Adrenal gland (tissue), 12 donors: ENCODE data around the gene NXN. TPM values are rescaled to one million over a fixed set of nuclear protein-coding genes. Genes with fewer than 3 reads are reported as not detected.
A peak's percentile ranks its signal among the peaks of the same experiment; 100 is the strongest.

Source experiments
- DNase-seq, 7 donors: peaks; one replicate each; pipeline ENCODE4 v3.0.0-alpha.2; 2019 to 2020
- H3K27ac ChIP-seq, 5 donors: fragments of 200-600 bp; sonication (generic) in 4 of 5; 1 replicate in 3 of 5; 2 replicates in 2 of 5; pipeline versions ENCODE4 v1.5.1 to v1.8.0; 2016 to 2020; ENCODE audit warnings: mild to moderate bottlenecking in 1 of 5
- H3K27me3 ChIP-seq: fragments of 200-600 bp; 2 replicates; pipeline ENCODE4 v1.8.0; 2021
- H3K36me3 ChIP-seq, 2 donors: fragments of 200-600 bp; replicated peaks in 1 of 2; 1 replicate in 1 of 2; 2 replicates in 1 of 2; pipeline versions ENCODE4 v1.5.1 to v1.8.0; 2018 to 2022
- H3K4me1 ChIP-seq, 2 donors: fragments of 200-600 bp; replicated peaks in 1 of 2; 1 replicate in 1 of 2; 2 replicates in 1 of 2; pipeline versions ENCODE4 v1.5.1 to v1.8.0; 2018 to 2021
- H3K4me3 ChIP-seq, 4 donors: fragments of 200-600 bp; sonication (generic) in 3 of 4; one replicate each; pipeline ENCODE4 v1.5.1; 2016 to 2018
- H3K9me3 ChIP-seq, 3 donors: fragments of 200-600 bp; sonication (generic) in 1 of 3; replicated peaks in 1 of 3; 1 replicate in 2 of 3; 2 replicates in 1 of 3; pipeline versions ENCODE4 v1.5.1 to v1.8.0; 2016 to 2021
- CTCF ChIP-seq, 6 experiments: fragments of 450-650 bp in 4 of 6; fragments of 200-600 bp in 2 of 6; sonication (generic) in 1 of 6; IDR thresholded peaks; 1 replicate in 5 of 6; 2 replicates in 1 of 6; pipeline versions ENCODE4 v1.5.1 to v1.8.0; 2016 to 2021; ENCODE audit warnings: antibody characterized with exemption in 6 of 6, mild to moderate bottlenecking in 2 of 6, moderate library complexity in 1 of 6
- POLR2A ChIP-seq, 2 donors: fragments of 450-650 bp; IDR thresholded peaks; one replicate each; pipeline ENCODE4 v1.6.1; 2017; ENCODE audit warnings: antibody characterized with exemption in 2 of 2, mild to moderate bottlenecking in 2 of 2, moderate library complexity in 1 of 2
- WGBS, 4 donors: extraction: QIAGEN DNeasy Blood & Tissue Kit in 2 of 4; methylation state at CpG; one replicate each; pipeline versions ENCODE4 v1.1.5 to v1.1.7; 2013 to 2017; 5-methylcytosine and 5-hydroxymethylcytosine counted together
- intact Hi-C, 2 donors: fragments of 100-400 bp; cut with DNase I; formaldehyde crosslinking; loops; one replicate each; pipeline versions ENCODE4 v1.14.1 to v1.15.0; 2022 to 2023
- polyA plus RNA-seq, 3 donors: library from polyadenylated mRNA; stranded (reverse); fragments of 200-250 nt in 2 of 3; fragments of 350-450 nt in 1 of 3; fragmentation: Illumina TruSeq in 1 of 3; extraction: RNeasy Lipid Tissue Mini Kit (QIAGEN cat#74804) in 1 of 3; gene quantifications; one replicate each; pipeline ENCODE4 v1.2.3, GENCODE V29; 2013 to 2014
- total RNA-seq, 9 donors: library from RNA; depleted of rRNA in 4 of 9; stranded (reverse); fragments of >200 nt in 4 of 9; fragments of 120-200 nt in 1 of 9; fragmentation: NEBNext Ultra II Directional in 1 of 9; extraction: Animal tissue kit (Norgen Biotek cat#: 25700) in 1 of 9; gene quantifications; one replicate each; pipeline versions ENCODE4 v1.1.0 to v1.2.4, GENCODE V29; 2013 to 2023
- donor health status: healthy with polysubstance abuse.
- donor health status: Bipolar disorder and iron deficiency.
- donor health status: DM: yes; HTN: yes; CAD: no.
- donor health status: DM: no; HTN: no; CAD: no.
- donor health status: DM: no; HTN: no; CAD: no.
- donor health status: DM: yes; HTN: yes; CAD: no.

Gene NXN
- total and polyA plus RNA-seq, 12 donors: 3.6 to 24.7 (median 10.9) TPM

- WGBS, 4 donors: 52 to 68% (median 56%) methylated on average over 3 of the region's 3 CpGs
- intact Hi-C loops: no loop called here
- Histone ChIP-seq H3K4me3 (no peak overlapping the region), H3K27me3 (no peaks in the 10 kb centered on the region), H3K4me1 (no peaks in the 10 kb centered on the region), H3K9me3 (no peaks in the 10 kb centered on the region), H3K27ac (no peak overlapping the region), H3K36me3 (no peaks in the 10 kb centered on the region)
- no peak for TF ChIP-seq CTCF (IDR thresholded peaks at IDR 0.05)
- TF ChIP-seq POLR2A (IDR thresholded peaks at IDR 0.05): no peak
- DNase-seq: no peak
These were observed 33.9 kb downstream of the NXN start for GRCh38 chr17:945672-946071.

- TF ChIP-seq CTCF (IDR thresholded peaks at IDR 0.05) (no peak), POLR2A (IDR thresholded peaks at IDR 0.05) (no peak)
- Histone ChIP-seq H3K36me3 (no peaks in the 10 kb centered on the region), H3K4me1 (no peaks in the 10 kb centered on the region), H3K4me3 (no peak overlapping the region), H3K27ac (no peak overlapping the region), H3K9me3 (no peaks in the 10 kb centered on the region), H3K27me3 (no peaks in the 10 kb centered on the region)
- no peak for DNase-seq
- intact Hi-C loops: no loop called here
- 72 to 84% (median 78%) methylated on average over 14 of the region's 14 CpGs for WGBS, 4 donors
These were observed 35.2 kb downstream of the NXN start for GRCh38 chr17:944266-944826.

DNA sequence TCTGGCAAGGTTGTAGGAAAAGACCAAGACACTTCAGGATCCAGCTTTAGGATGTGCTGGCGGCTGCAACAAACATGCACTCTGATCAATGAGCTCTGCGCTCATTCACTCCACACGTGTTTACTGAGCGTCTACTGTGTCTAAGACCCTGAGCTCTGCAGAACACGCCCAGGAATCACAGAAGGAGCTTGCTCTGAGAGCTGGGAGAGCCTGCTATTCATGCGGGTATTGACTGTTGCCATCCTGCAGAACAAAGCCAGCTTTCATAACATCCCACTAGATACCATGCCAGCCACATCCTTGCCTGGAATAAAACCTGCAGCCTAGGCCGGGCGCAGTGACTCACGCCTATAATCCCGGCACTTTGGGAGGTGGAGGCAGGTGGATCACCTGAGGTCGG lies 44.1 kb downstream of the NXN start:
- WGBS, 4 donors: 87 to 93% (median 91%) methylated on average over 7 to 11 of the region's 11 CpGs
- TF ChIP-seq POLR2A (IDR thresholded peaks at IDR 0.05) (no peak), CTCF (IDR thresholded peaks at IDR 0.05) (no peak)
- Histone ChIP-seq H3K27me3 (no peaks in the 10 kb centered on the region), H3K4me3 (no peak overlapping the region), H3K27ac (no peak overlapping the region), H3K9me3 (no peaks in the 10 kb centered on the region), H3K4me1 (peaks cover 0 to 5% of the 10 kb centered on the region in 2 donors), H3K36me3 (no peaks in the 10 kb centered on the region)
- intact Hi-C loops: no loop called here
- DNase-seq: no peak

- no peaks in the 10 kb centered on the region for H3K27me3 ChIP-seq
- TF ChIP-seq CTCF (IDR thresholded peaks at IDR 0.05): no peak
- TF ChIP-seq POLR2A (IDR thresholded peaks at IDR 0.05): no peak
- intact Hi-C loops: no loop called here
- no peak overlapping the region for H3K4me3 ChIP-seq
- H3K36me3 ChIP-seq: no peaks in the 10 kb centered on the region
- 26 to 41% (median 35%) methylated on average over 15 of the region's 15 CpGs for WGBS, 4 donors
- peak overlapping the region in 2 of 5 donors; percentile 31 to 38 for H3K27ac ChIP-seq
- peaks cover 0 to 5% of the 10 kb centered on the region in 2 donors for H3K4me1 ChIP-seq
- no peaks in the 10 kb centered on the region for H3K9me3 ChIP-seq
- peak in 5 of 7 donors; percentile 37 to 62 (median 50) for DNase-seq
These were observed 46.1 kb downstream of the NXN start for GRCh38 chr17:933312-934073.
